CD14-positive monocyte (primary cell): Measurements from ENCODE around the gene OR6Q1. TPM values are rescaled to one million over a fixed set of nuclear protein-coding genes. Genes with fewer than 3 reads are reported as not detected.

Experiments
- DNase-seq, 3 donors: peaks; one replicate each; pipeline ENCODE4 v3.0.0-alpha.2; 2011 to 2022
- H2AFZ ChIP-seq: 2 replicates; pipeline ENCODE4 v1.6.0; 2012; ENCODE audit warnings: mild to moderate bottlenecking, low read depth, low read length, inconsistent platforms; ENCODE audit not compliant: insufficient read depth, poor library complexity, severe bottlenecking
- H3K27ac ChIP-seq, 2 donors: 1 replicate in 1 of 2; 2 replicates in 1 of 2; pipeline ENCODE4 v1.5.1; 2012 to 2013; ENCODE audit warnings: low read length in 2 of 2, control low read depth in 1 of 2, inconsistent platforms in 1 of 2, low read depth in 1 of 2, mild to moderate bottlenecking in 1 of 2
- H3K27me3 ChIP-seq, 2 donors: one replicate each; pipeline versions ENCODE4 v1.6.0 to v1.6.1; 2011 to 2013; ENCODE audit warnings: low read length in 2 of 2; ENCODE audit not compliant: control insufficient read depth in 2 of 2, insufficient read depth in 2 of 2
- H3K36me3 ChIP-seq, 2 donors: replicated peaks in 1 of 2; 1 replicate in 1 of 2; 2 replicates in 1 of 2; pipeline versions ENCODE4 v1.5.1 to v1.6.1; 2012 to 2013; ENCODE audit warnings: low read length in 2 of 2, control low read depth in 1 of 2, inconsistent platforms in 1 of 2, mild to moderate bottlenecking in 1 of 2; ENCODE audit not compliant: insufficient read depth in 2 of 2, control insufficient read depth in 1 of 2
- H3K4me1 ChIP-seq, 2 donors: 1 replicate in 1 of 2; 2 replicates in 1 of 2; pipeline versions ENCODE4 v1.5.1 to v1.6.1; 2012 to 2013; ENCODE audit warnings: low read length in 2 of 2, control low read depth in 1 of 2, inconsistent platforms in 1 of 2, mild to moderate bottlenecking in 1 of 2, moderate library complexity in 1 of 2; ENCODE audit not compliant: insufficient read depth in 2 of 2, control insufficient read depth in 1 of 2
- H3K4me2 ChIP-seq: replicated peaks from 2 replicates; pipeline ENCODE3; 2012; ENCODE audit warnings: low read length, moderate library complexity, mild to moderate bottlenecking; ENCODE audit not compliant: poor library complexity, severe bottlenecking; ENCODE audit errors: extremely low read depth
- H3K4me3 ChIP-seq, 3 experiments: fragments of 200-600 bp in 1 of 3; sonication (generic) in 1 of 3; replicated peaks in 1 of 3; 1 replicate in 2 of 3; 2 replicates in 1 of 3; pipeline ENCODE4 v1.5.1; 2011 to 2013; ENCODE audit warnings: low read length in 3 of 3, mild to moderate bottlenecking in 3 of 3, control low read depth in 2 of 3, low read depth in 2 of 3, inconsistent platforms in 1 of 3, moderate library complexity in 1 of 3
- H3K79me2 ChIP-seq: 2 replicates; pipeline ENCODE4 v1.6.0; 2012; ENCODE audit warnings: mild to moderate bottlenecking, control low read depth, inconsistent platforms, low read length, moderate library complexity; ENCODE audit not compliant: insufficient read depth
- H3K9ac ChIP-seq: 2 replicates; pipeline ENCODE4 v1.6.0; 2017; ENCODE audit warnings: low read length, mild to moderate bottlenecking; ENCODE audit not compliant: insufficient read depth, poor library complexity, severe bottlenecking
- H3K9me3 ChIP-seq, 2 donors: replicated peaks in 1 of 2; 1 replicate in 1 of 2; 2 replicates in 1 of 2; pipeline versions ENCODE4 v1.5.1 to v1.6.1; 2012 to 2013; ENCODE audit warnings: low read length in 2 of 2, control low read depth in 1 of 2; ENCODE audit not compliant: control insufficient read depth in 1 of 2, insufficient read depth in 1 of 2
- H4K20me1 ChIP-seq: 2 replicates; pipeline ENCODE4 v1.6.0; 2012; ENCODE audit warnings: mild to moderate bottlenecking, low read length, control low read depth, moderate library complexity; ENCODE audit not compliant: insufficient read depth
- H3K27ac Mint-ChIP-seq, 7 donors: one replicate each; pipeline ENCODE4 v1.8.0; 2020; ENCODE audit warnings: mild to moderate bottlenecking in 7 of 7, mixed read lengths in 7 of 7, moderate library complexity in 6 of 7, inconsistent platforms in 2 of 7
- H3K27me3 Mint-ChIP-seq, 3 donors: one replicate each; pipeline ENCODE4 v1.8.0; 2021 to 2022; ENCODE audit warnings: low read depth in 3 of 3, mild to moderate bottlenecking in 3 of 3, mixed read lengths in 3 of 3, moderate library complexity in 3 of 3, inconsistent platforms in 1 of 3
- H3K36me3 Mint-ChIP-seq, 2 donors: one replicate each; pipeline ENCODE4 v1.8.0; 2020; ENCODE audit warnings: mixed read lengths in 2 of 2, inconsistent platforms in 1 of 2, mild to moderate bottlenecking in 1 of 2
- H3K4me1 Mint-ChIP-seq: one replicate; pipeline ENCODE4 v1.8.0; 2020; ENCODE audit warnings: mild to moderate bottlenecking, mixed read lengths
- H3K4me3 Mint-ChIP-seq, 2 donors: one replicate each; pipeline ENCODE4 v1.8.0; 2020; ENCODE audit warnings: mild to moderate bottlenecking in 2 of 2, mixed read lengths in 2 of 2, moderate library complexity in 1 of 2
- H3K9me3 Mint-ChIP-seq, 7 donors: one replicate each; pipeline ENCODE4 v1.8.0; 2020 to 2022; ENCODE audit warnings: mixed read lengths in 7 of 7, mild to moderate bottlenecking in 6 of 7, moderate library complexity in 6 of 7, inconsistent platforms in 2 of 7
- CTCF ChIP-seq: fragments of 200-600 bp; IDR thresholded peaks from one replicate; pipeline ENCODE4 v1.8.0; 2022; ENCODE audit warnings: antibody characterized with exemption, mild to moderate bottlenecking
- WGBS: methylation state at CpG from one replicate; pipeline ENCODE4 v1.1.5; 2013; ENCODE audit warnings: missing lambda C conversion rate; ENCODE audit not compliant: insufficient coverage; 5-methylcytosine and 5-hydroxymethylcytosine counted together
- intact Hi-C, 2 donors: fragments of 100-400 bp; cut with micrococcal nuclease; formaldehyde crosslinking; loops; one replicate each; pipeline versions ENCODE4 v1.15.0 to v1.15.1; 2023
- polyA plus RNA-seq, 3 donors: library from polyadenylated mRNA; depleted of rRNA in 1 of 3; unstranded in 2 of 3; stranded (reverse) in 1 of 3; fragments of 300-500 nt in 2 of 3; fragments of >200 nt in 1 of 3; fragmentation: Illumina TruSeq in 2 of 3; gene quantifications; 1 replicate in 2 of 3; 2 replicates in 1 of 3; pipeline ENCODE4 v1.2.3, GENCODE V29; 2012 to 2021

Gene OR6Q1
- polyA plus RNA-seq, 3 donors: not detected

DNA sequence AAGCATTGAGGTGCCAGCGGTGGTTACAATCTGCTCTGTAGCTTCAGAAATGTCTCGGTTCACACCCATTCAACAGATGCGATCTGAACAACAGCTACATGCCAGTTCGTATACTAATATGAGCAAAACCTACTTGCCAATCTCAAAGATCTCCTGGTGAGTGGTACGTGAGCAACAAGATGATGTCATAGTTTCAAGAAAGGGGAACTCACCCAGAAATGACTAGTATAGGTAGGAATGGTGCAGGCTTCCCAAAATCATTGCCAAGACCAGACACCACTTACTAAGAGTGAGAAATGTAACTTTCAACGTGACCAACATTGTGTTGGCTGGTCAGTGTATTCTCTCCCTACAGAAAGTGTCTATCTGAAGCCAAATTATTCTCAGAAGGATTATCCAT is 31.1 kb downstream of the OR6Q1 start:
- Mint-ChIP-seq H3K27ac (no peak overlapping the region), H3K4me3 (no peak overlapping the region), H3K4me1 (no peaks in the 10 kb centered on the region), H3K36me3 (no peaks in the 10 kb centered on the region), H3K27me3 (peaks cover 0 to 4% (median 2%) of the 10 kb centered on the region in 3 donors), H3K9me3 (peaks cover 0 to 6% (median 0%) of the 10 kb centered on the region in 7 donors)
- no peak overlapping the region for H3K9ac ChIP-seq
- no peaks in the 10 kb centered on the region for H4K20me1 ChIP-seq
- H3K27me3 ChIP-seq: no peaks in the 10 kb centered on the region
- no CpG with 5 or more reads among the region's 6 CpGs for WGBS
- H3K9me3 ChIP-seq: no peaks in the 10 kb centered on the region
- H2AFZ ChIP-seq: no peak overlapping the region
- H3K4me3 ChIP-seq: no peak overlapping the region
- no peak for TF ChIP-seq CTCF
- no peak for DNase-seq
- H3K4me2 ChIP-seq: no peak overlapping the region
- no peak overlapping the region for H3K27ac ChIP-seq
- no peaks in the 10 kb centered on the region for H3K36me3 ChIP-seq
- H3K79me2 ChIP-seq: no peaks in the 10 kb centered on the region
- H3K4me1 ChIP-seq: no peaks in the 10 kb centered on the region
- intact Hi-C loops: no loop called here

DNA sequence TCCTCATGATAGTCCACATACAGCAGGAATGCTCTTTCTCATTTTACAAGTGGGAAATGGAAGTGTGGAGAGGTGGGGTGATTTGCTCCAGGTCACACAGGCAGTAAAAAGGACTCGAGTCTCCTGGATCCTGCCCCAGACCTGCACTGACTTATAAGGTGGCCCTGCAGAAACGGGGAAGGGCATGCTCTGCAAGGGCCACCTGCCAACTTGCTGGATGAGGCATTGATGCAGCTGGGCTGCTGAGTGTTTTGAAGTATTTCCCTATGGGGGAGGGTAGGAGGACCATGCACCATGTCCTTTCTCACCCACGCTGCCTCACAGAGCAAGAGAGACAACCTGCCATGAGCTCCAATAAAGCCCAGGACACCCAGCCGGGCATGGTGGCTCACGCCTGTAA is 36.9 kb downstream of the OR6Q1 start:
- peaks cover 0 to 1% (median 0%) of the 10 kb centered on the region in 3 donors for H3K27me3 Mint-ChIP-seq
- Histone ChIP-seq H3K4me1 (no peaks in the 10 kb centered on the region), H2AFZ (no peak overlapping the region), H3K36me3 (no peaks in the 10 kb centered on the region), H3K9ac (no peak overlapping the region), H3K79me2 (no peaks in the 10 kb centered on the region), H3K27me3 (no peaks in the 10 kb centered on the region), H3K4me3 (no peak overlapping the region), H3K27ac (no peak overlapping the region), H3K4me2 (no peak overlapping the region), H3K9me3 (no peaks in the 10 kb centered on the region), H4K20me1 (no peaks in the 10 kb centered on the region)
- peaks cover 0 to 6% (median 0%) of the 10 kb centered on the region in 7 donors for H3K9me3 Mint-ChIP-seq
- intact Hi-C loops: no loop called here
- 75% methylated on average over 2 of the region's 5 CpGs for WGBS
- DNase-seq: no peak
- no peak overlapping the region for H3K27ac Mint-ChIP-seq
- no peak for TF ChIP-seq CTCF
- H3K4me1 Mint-ChIP-seq: no peaks in the 10 kb centered on the region
- H3K36me3 Mint-ChIP-seq: no peaks in the 10 kb centered on the region
- no peak overlapping the region for H3K4me3 Mint-ChIP-seq
